Muscle of leg (tissue), 11 donors: ENCODE measurements around the gene PKHD1. TPM values are rescaled to one million over a fixed set of nuclear protein-coding genes. Genes with fewer than 3 reads are reported as not detected.
A peak's percentile ranks its signal among the peaks of the same experiment; 100 is the strongest.

Experiments used
- DNase-seq: peaks from one replicate; pipeline ENCODE4 v3.0.0; 2013
- H3K27ac ChIP-seq: one replicate; pipeline ENCODE4 v1.5.1; 2013; ENCODE audit warnings: mild to moderate bottlenecking, low read length, control low read depth
- H3K27me3 ChIP-seq: one replicate; pipeline ENCODE4 v1.6.1; 2013; ENCODE audit warnings: low read length; ENCODE audit not compliant: control insufficient read depth, insufficient read depth
- H3K36me3 ChIP-seq: one replicate; pipeline ENCODE4 v1.6.1; 2013; ENCODE audit warnings: low read length; ENCODE audit not compliant: control insufficient read depth, insufficient read depth
- H3K4me1 ChIP-seq: one replicate; pipeline ENCODE4 v1.6.1; 2013; ENCODE audit warnings: low read length; ENCODE audit not compliant: control insufficient read depth, insufficient read depth
- H3K4me3 ChIP-seq: one replicate; pipeline ENCODE4 v1.5.1; 2013; ENCODE audit warnings: low read length, control low read depth
- H3K9me3 ChIP-seq: replicated peaks from 2 replicates; pipeline ENCODE4 v1.6.1; 2013; ENCODE audit warnings: low read depth, low read length; ENCODE audit not compliant: control insufficient read depth
- WGBS: methylation state at CpG from one replicate; pipeline ENCODE4 v1.1.5; 2013; ENCODE audit warnings: missing lambda C conversion rate; ENCODE audit not compliant: insufficient coverage; 5-methylcytosine and 5-hydroxymethylcytosine counted together
- polyA plus RNA-seq, 8 donors: library from polyadenylated mRNA; unstranded; fragments of 120-200 nt; gene quantifications; one replicate each; pipeline versions ENCODE4 v1.2.1 to v1.2.3, GENCODE V29; 2013; ENCODE audit warnings: inconsistent platforms in 1 of 8, low replicate concordance in 1 of 8; ENCODE audit not compliant: insufficient read length in 8 of 8, insufficient read depth in 1 of 8
- total RNA-seq: library from RNA; stranded (reverse); fragments of 120-200 nt; gene quantifications from one replicate; pipeline ENCODE4 v1.2.4, GENCODE V29; 2013

PKHD1 gene
- total and polyA plus RNA-seq, 9 donors: 2.5 to 11.1 (median 3.6) TPM

- Histone ChIP-seq H3K4me1 (no peaks in the 10 kb centered on the region), H3K36me3 (no peaks in the 10 kb centered on the region), H3K4me3 (no peak overlapping the region), H3K27me3 (no peaks in the 10 kb centered on the region), H3K27ac (no peak overlapping the region), H3K9me3 (no peaks in the 10 kb centered on the region)
- 100% methylated on average over 1 of the region's 1 CpG for WGBS
- no peak for DNase-seq
These were observed 172.3 kb downstream of the PKHD1 start for GRCh38 chr6:51915098-51915497.

- H3K4me3 ChIP-seq: no peak overlapping the region
- DNase-seq: no peak
- no peak overlapping the region for H3K27ac ChIP-seq
- no peaks in the 10 kb centered on the region for H3K36me3 ChIP-seq
- no peaks in the 10 kb centered on the region for H3K27me3 ChIP-seq
- no peaks in the 10 kb centered on the region for H3K4me1 ChIP-seq
- H3K9me3 ChIP-seq: no peaks in the 10 kb centered on the region
- 78% methylated on average over 1 of the region's 2 CpGs for WGBS
These were observed 174.1 kb downstream of the PKHD1 start for GRCh38 chr6:51913265-51913664.

DNA sequence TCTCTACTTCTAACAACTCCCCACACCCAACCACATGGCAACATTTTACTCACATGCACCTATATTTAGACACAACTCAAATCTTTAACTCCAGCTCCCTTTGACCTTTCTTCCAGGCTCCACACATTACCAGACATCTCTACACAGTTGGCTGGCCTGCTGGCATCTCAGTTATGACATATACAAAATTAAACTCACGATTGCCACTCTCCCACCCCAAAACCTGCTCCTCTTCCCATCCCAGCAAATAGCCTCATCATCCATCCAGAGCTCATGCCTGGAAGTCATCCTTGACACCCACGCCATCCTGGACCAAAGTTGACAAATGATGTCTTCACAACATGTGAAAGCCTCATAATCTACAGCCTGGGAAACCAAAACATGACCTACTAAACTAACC, 176.6 kb downstream of the PKHD1 start:
- Histone ChIP-seq H3K27me3 (no peaks in the 10 kb centered on the region), H3K36me3 (no peaks in the 10 kb centered on the region), H3K4me1 (no peaks in the 10 kb centered on the region), H3K4me3 (no peak overlapping the region), H3K9me3 (no peaks in the 10 kb centered on the region), H3K27ac (no peak overlapping the region)
- no peak for DNase-seq
- 67% methylated on average over 2 of the region's 2 CpGs for WGBS

- no peaks in the 10 kb centered on the region for H3K36me3 ChIP-seq
- H3K27me3 ChIP-seq: no peaks in the 10 kb centered on the region
- no peak overlapping the region for H3K27ac ChIP-seq
- no peaks in the 10 kb centered on the region for H3K9me3 ChIP-seq
- no peak overlapping the region for H3K4me3 ChIP-seq
- H3K4me1 ChIP-seq: no peaks in the 10 kb centered on the region
- no peak for DNase-seq
These were observed 179.2 kb downstream of the PKHD1 start for GRCh38 chr6:51908243-51908642.

DNA sequence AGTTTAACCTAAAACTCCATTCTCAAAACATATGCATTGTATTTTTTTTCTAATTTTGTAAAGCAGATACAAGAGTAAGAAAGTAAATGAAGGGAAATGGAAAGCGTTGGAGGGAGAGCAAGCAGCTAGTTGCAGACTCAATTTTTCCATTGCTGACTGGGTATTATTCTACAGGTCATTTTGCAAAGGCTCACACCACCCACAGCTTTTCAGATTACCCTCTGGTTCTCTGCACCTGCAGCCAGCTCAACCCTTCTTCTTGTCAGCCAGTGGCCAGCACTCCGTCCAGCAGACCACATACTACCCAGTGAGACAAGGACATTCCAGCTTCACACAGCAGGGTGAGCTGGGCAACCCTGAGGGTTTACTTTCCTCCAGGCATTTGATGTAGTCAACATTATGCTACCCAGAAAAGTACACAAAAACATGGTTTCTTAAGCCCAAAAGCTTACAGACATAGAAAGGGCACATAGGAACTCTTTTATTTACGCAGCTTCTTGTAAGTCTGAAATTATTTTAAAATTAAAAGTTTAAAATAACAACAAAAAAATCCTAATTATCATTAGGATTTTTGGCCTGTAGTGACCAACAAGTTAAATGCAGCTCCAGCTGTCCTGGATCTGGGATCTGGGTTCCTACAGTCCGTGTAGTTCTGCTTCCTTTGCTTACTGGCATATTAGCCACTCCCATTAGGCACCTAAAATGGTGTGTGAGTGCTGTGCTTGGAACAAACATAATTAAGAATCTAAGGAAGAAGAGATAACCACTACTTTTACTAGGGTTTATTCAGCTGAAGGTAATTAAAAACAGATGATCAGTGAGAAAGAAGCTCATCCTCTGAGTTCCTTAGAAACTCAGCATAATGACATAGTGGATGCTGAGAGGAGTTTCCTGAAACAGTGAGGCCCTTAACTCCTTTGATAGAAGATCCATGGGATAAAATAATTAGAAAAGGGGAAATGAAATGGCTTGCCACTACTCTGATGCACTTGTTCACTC, 185.3 kb downstream of the PKHD1 start:
- Histone ChIP-seq H3K36me3 (no peaks in the 10 kb centered on the region), H3K4me1 (no peaks in the 10 kb centered on the region), H3K9me3 (no peaks in the 10 kb centered on the region), H3K4me3 (no peak overlapping the region), H3K27me3 (no peaks in the 10 kb centered on the region), H3K27ac (no peak overlapping the region)
- no CpG with 5 or more reads among the region's 4 CpGs for WGBS
- DNase-seq: no peak

DNA sequence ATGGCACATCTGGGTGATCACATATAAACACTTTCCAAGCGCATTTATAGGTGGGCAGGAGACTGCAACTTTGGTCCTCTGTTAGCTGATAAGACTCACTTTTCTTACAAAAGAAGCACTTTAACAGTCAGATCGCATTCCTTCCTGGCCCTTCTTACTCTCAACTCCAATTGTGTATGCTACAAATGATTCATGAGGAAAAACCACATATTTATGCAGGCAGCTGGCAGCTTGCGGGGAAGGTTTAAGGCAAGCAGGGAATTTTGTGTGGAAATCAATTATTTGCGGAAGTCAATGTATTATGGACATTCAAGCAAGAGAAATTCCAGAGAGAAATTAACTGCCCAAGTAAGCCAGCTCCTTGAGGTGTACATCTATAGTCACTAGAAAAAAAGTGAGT, 194.0 kb downstream of the PKHD1 start:
- no CpG with 5 or more reads among the region's 4 CpGs for WGBS
- Histone ChIP-seq H3K27me3 (no peaks in the 10 kb centered on the region), H3K27ac (peak overlapping the region; percentile 55)

GRCh38 chr6:51892750-51893149, 194.7 kb downstream of the PKHD1 start:
- Histone ChIP-seq H3K27ac (peak overlapping the region; percentile 55), H3K9me3 (no peaks in the 10 kb centered on the region), H3K27me3 (no peaks in the 10 kb centered on the region), H3K36me3 (no peaks in the 10 kb centered on the region), H3K4me3 (no peak overlapping the region), H3K4me1 (peaks cover 7% of the 10 kb centered on the region)
- no CpG with 5 or more reads among the region's 4 CpGs for WGBS
- peak; percentile 39 for DNase-seq

More for the DNA sequence above, 194.0 kb downstream of the PKHD1 start:
- peak; percentile 64 for DNase-seq
- Histone ChIP-seq H3K9me3 (no peaks in the 10 kb centered on the region), H3K4me1 (peaks cover 7% of the 10 kb centered on the region), H3K36me3 (no peaks in the 10 kb centered on the region), H3K4me3 (no peak overlapping the region)

GRCh38 chr6:51892339-51892738, 195.1 kb downstream of the PKHD1 start:
- H3K27ac ChIP-seq: peak overlapping the region; percentile 42
- no CpG with 5 or more reads among the region's 3 CpGs for WGBS
- no peaks in the 10 kb centered on the region for H3K36me3 ChIP-seq
- DNase-seq: no peak
- H3K27me3 ChIP-seq: no peaks in the 10 kb centered on the region
- no peak overlapping the region for H3K4me3 ChIP-seq
- H3K9me3 ChIP-seq: no peaks in the 10 kb centered on the region
- H3K4me1 ChIP-seq: peaks cover 7% of the 10 kb centered on the region

GRCh38 chr6:51891784-51892183, 195.6 kb downstream of the PKHD1 start:
- no CpG with 5 or more reads among the region's 4 CpGs for WGBS
- no peak overlapping the region for H3K27ac ChIP-seq
- no peaks in the 10 kb centered on the region for H3K9me3 ChIP-seq
- no peaks in the 10 kb centered on the region for H3K36me3 ChIP-seq
- no peak overlapping the region for H3K4me3 ChIP-seq
- H3K27me3 ChIP-seq: no peaks in the 10 kb centered on the region
- no peak for DNase-seq
- H3K4me1 ChIP-seq: peaks cover 7% of the 10 kb centered on the region

DNA sequence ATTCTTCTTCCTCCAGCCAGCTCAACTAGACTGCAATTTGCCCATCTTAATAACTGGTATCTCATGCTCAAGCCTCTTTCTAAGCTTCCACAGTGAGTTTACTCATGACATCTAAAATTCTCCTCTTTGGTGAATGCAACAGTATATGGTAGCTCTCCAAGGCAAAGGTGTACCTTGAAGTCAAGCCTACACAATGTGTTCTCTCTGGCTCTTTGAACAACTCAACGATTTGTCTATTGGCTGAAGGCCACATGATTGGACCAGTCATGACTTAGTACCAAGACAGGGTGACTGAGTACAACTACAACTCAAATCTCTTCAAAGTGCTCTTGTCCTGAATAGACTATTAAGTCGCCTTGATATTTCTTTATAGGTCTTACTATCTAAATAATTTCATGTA, 199.6 kb downstream of the PKHD1 start:
- Histone ChIP-seq H3K27ac (no peak overlapping the region), H3K36me3 (no peaks in the 10 kb centered on the region), H3K4me3 (no peak overlapping the region), H3K27me3 (no peaks in the 10 kb centered on the region), H3K4me1 (no peaks in the 10 kb centered on the region), H3K9me3 (no peaks in the 10 kb centered on the region)
- WGBS: 60% methylated on average over 1 of the region's 2 CpGs
- no peak for DNase-seq
